Erythroblast (primary cell): ENCODE results near the gene CD300LD.

Source experiments
- GATA1 ChIP-seq: IDR thresholded peaks from 2 replicates; pipeline ENCODE4 v1.6.1; 2011; ENCODE audit warnings: low read depth, mild to moderate bottlenecking, control low read depth, low read length, moderate library complexity
- POLR2A ChIP-seq: IDR thresholded peaks from 2 replicates; pipeline ENCODE4 v1.6.1; 2011; ENCODE audit warnings: mild to moderate bottlenecking, low read length

DNA sequence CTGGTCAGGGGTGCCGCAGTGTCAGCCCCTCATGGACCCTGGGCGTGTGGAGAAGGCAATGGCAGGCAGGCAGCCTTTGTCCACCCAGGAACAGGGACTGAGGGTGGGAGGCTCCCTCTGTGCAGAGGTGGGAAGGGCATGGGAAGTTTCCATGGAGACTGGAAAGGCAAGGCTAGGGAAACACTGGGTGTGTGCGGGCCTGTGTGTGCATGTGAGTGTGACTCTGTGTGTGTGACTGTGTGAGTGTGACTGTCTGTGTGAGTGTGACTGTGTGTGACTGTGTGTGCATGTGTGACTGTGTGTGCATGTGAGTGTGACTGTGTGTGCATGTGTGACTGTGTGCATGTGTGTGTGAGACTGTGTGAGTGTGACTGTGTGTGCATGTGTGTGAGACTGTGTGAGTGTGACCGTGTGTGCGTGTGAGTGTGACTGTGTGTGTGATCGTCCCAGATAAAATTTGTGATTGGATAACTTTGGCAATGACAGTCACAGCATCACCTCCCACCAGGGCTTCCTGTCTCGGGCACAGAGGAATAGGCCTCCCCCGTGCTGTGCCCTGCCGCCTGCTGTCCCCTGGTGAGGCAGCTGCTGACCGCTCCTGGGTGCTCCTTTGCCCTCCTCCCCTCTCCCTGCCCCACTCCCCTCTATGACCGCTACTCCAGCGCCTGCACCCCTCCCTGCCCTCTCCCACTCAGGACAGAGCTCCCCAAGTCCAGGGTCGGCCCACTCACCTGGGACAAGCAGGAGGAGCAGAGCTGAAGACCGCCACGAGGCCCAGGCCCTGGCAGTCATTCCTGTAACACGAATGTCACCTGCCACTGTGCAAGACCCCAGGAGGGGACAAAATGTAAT, 46.9 kb downstream of the CD300LD start:
- TF ChIP-seq POLR2A (no peak), GATA1 (no peak)
